HL-60/S4 (cell line): ENCODE data around the gene ITPK1.

Experiments
- in situ Hi-C: fragments of 300-500 bp; cut with MboI; formaldehyde crosslinking; loops from 2 replicates; pipeline ENCODE4 v1.14.3; 2022; ENCODE audit warnings: low sequenced_read_pairs

ITPK1 gene

DNA sequence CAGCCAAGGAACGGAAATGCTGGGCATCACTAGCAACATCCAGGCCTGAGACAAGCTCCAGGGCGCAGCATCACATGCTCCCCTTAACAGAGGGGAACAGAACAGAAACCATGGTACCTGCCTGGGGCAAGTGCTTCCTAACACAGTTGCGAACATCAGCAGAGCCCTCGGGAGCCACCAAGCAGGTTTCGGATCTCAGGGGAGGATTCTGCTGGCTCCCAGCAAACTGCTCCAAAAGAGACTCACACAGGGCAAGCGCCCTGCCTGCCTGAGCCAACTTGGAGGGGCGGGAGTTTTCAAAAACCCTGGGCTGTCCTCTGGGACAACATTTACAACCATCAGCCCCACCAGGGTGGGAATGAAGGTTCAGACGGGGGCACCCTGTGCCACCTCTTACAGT lies 173.1 kb downstream of the ITPK1 start:
- in situ Hi-C loops: no loop called here

DNA sequence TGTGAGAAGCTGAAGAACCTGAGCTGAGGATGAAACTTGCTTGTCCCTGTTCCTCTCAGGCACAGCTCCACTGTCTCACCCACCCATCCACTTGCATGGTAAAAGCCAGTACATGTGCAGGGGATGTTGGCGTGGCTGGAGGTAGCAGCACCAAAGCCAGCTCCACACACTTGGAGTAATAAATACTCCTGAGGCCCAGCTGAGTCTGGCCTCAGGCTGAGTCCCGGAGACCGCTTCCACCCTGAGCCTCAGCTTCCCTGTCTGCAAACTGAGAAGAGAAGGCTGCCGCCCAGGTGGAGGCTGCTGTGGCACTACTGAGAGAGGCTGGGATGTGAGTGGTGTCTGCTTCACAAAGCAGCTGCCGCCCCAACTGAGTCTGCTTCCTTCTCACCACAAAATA lies 173.6 kb downstream of the ITPK1 start:
- in situ Hi-C loops: no loop called here

DNA sequence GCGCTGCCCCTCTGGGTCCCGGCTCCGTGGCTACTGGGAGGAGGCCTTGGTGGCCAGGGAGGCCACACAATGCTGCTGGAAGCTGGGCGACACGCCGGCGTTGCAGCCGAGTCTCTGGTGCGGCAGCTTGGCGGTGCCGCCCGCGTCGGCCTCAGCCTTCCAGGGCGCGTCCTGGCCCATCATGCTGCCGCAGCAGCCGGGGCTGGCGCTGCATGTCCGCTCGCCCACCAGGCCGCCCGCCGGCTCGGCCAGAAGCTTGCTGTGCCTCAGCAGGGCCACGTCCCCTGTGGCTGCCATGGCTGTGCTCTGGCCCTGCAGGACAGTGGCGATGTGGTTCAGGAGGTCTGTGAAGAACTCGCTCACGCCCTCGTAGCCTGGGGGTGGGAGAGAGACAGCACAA lies 174.2 kb downstream of the ITPK1 start:
- in situ Hi-C loops: no loop called here

DNA sequence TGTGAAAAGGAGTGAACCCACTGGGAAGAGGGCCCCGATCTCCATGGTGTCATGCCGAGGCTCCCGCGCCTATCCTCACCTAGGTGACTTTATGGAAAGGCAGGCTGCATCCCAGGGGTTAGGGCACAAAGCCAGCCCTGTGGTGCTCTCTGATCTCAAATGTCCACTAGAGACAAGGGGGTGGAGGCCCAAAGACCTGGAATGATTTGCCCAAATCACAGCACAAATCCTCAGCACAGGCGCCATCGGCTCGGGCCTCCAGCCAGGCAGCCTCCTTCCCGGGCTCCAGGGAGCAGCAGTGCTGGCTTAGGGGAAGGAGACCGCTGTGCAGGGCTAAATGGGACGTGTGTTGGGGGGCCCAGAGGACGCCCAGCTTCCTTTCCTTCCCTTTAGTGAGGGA lies 175.2 kb downstream of the ITPK1 start:
- in situ Hi-C loops: no loop called here

DNA sequence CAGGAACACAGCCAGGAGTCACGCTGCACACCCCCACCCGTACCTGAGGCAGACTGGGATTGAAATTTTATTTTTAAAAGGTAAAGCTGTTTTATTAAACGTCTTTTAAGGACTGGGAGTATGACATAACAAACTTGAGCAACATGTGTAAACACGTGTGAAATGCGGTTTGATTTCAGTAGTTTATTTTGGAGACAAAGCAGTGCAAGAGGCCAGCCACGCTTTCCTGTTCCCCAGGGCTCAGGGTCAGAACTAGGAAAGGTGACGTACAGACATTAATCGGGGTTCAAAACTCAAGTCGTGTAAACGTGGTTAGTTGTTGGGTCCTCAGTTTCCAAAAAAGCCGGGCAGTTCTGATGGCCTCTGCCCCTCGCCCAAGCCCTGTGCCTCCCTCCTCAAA lies 176.0 kb downstream of the ITPK1 start:
- in situ Hi-C loops: no loop called here

DNA sequence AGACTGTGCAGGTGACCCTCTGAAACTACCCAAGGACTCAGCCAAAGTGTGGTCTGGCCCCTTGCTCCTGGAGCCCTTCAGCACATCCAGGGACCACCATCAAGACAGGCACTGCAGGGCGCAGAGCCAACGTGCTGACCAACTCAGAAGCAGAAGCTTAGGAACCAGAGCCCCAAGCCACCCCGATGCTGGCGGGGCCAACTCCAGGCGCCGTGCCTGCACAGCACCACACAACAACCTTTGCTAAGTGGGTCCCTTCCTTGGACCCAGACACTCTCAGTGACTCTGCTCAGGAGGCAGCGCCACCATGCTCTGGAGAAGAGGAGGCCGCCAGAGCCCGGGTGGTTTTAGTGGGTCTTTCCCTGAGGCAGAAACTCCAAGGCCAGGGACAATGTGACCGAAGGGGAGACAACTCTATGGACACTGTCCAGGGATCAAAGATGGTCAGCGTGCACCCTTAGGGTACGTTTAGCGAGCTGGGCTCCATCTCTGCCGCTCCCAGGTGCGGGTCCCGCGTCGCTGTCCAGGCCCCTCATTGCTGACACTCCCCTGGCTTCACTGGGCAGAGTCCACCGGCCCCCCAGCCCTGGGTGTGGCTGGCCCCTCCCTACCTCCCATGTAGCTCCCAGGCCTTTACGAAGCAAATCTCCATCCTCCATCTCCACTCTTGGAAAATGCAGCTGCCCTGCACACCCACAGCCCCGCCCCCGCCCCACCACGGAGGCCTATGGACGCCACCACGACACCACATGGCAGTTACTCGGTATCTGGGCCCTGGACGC lies 176.6 kb downstream of the ITPK1 start:
- in situ Hi-C loops: no loop called here

DNA sequence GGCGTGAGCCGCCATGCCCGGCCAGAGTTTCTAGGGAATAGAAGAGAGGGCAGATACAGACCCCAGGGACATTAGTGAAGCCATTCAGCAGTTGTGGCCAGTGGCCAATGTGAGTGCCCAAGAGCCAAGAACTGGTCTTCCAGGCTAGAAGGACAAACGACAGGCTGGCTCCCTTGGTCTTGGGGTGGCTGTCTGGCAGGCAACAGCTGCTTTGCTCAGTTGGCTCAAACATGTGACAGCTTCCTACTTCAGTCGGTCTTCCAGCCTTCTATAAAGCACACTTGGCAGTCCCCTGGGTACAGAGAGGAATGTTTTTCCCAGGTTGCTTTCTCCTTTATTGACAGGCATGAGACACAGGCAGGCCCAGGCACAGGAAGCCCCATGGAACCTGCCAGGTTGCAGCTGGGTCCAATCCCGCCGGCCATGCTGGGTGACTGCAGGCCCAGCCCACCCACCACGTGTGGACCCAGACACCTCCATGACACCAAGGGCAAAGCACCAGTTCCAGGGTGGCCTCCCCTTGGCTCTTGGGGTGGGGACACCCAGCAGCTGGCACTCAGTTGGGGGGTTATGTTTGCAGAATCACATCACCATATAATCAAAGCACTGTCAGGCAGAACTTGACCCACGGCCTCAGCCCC lies 177.4 kb downstream of the ITPK1 start:
- in situ Hi-C loops: no loop called here

DNA sequence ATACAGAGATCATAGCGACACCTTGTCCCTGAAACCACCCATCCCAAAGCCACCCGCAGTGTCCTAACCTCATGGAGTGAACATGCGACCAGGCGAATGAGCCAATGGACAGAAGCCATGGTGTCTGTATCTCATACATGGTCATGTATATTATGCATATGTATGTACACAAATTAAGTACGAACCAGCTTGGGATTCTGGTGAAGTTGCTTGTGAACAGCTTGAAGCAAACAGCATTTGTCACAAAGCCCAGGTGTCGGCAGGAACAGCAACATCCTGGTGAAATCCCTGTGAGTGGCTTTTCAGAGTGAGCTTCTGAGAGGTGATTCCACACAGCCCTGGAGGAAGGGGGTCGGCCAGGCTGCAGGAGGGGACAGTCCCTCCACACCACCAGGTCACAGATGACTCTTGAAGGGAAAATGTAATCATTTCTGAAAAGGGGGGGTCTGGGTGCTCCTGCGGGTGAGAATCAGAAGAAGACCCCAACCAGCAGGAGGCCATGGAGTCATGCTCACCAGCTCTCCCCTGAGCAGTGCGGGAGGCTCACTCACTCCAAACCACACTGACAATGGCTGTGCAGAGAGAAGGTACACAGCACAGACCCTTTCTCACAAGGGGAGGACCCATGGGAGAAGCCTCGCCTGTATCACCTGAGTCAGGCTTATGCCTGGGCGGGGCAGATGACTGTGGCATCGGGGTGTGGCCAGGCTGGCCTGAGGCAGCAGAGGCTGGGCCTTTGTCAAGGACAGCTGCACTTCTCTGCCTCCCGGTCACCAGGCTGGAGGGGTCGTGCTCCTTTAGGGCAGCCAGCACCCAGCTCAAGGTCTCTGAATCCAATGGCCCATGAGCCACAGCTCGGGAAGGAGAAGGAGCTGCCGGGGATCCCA lies 178.4 kb downstream of the ITPK1 start:
- in situ Hi-C loops: no loop called here

DNA sequence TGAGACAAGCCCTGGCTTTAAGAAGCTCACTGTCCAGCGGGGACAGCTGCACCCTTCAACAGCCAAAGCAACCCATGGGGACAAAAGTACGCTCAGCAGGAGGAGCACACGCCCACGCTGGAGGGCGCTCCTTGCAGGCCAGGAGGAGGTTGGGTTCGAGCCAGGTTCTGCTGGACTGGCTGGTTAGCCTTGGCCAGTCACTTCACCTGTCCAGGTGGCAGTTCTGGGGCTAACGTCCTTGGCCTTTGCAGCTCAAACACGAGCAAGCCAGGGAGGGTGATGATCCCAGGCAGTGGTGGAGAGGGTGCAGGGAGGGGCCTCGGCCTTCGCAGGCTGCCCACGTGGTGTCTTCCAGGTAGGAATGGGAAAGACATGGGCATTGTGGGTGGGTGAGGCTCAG lies 179.6 kb downstream of the ITPK1 start:
- in situ Hi-C loops: no loop called here

DNA sequence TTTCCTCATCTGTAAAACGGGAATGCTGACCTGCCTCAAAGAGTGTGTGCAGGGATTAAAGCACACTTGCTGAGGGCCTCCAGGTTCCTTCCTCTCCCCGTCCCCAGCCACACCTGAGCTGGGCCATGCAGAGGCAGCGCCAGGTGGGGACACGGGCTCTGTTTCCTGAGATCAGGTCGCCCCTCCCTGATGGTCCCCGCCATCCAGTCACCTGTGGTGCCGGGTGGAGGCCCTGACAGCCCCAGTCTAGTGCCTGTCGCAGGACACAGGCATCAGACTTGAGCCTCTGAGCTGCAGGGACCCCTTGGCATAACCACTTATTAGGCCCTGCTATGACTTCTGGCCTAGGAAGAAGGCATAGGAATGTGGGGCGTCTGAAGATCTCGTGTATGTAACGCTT lies 180.3 kb downstream of the ITPK1 start:
- in situ Hi-C loops: no loop called here

DNA sequence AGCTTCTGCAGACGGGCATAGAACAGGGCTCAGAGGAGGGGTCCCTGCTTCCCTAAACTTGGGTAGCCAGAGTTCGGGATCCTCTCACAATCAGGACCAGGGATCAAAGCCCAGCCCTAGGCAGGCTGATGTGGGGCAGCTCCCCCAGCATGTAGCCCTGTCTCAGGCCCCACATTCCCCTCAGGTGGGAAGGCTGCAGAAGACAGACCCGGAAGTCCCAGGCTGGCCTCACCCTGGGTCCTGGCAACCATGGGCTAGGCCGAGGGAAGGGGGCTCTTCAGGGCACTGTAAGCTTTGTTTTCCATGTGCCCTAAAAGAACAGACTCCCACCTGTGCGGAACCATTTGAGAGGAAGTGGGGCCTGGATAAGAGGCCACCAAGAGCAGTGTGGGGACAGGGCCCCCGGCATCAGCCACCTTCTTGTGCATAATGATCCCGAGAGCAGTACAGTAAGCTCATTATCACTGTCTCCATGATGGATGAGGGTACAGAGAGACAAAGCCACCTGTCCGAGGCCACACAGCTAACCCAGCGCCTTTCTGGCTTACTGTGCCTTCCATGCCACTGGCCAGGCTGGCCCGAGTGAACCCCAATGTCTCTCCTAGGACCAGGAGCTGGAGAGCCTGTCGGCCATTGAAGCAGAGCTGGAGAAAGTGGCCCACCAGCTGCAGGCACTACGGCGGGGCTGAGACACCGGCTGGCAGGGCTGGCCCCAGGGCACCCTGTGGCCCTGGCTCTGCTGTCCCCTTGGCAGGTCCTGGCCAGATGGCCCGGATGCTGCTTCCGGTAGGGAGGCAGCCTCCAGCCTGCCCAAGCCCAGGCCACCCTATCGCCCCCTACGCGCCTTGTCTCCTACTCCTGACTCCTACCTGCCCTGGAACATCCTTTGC lies 181.3 kb downstream of the ITPK1 start:
- in situ Hi-C loops: no loop called here

DNA sequence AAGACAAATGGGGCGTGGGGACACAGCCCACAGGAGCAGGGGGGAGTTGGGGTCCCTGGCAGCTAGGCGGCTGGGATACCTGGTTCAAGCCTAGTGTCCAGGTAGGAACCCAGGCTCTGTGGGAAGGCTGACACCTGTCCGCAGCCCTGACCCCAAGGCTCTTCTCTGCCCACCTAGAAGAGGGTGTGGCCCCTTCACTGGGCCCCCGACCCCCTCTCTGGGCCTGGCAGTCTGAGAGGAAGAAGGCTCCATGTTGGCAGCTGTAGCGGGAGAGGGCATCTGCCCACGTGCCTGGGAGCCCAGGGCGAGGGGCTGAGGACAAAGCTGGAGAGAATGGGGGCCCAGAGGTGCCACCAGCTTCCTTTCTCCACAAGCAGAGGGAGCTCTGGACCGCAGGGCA lies 182.2 kb downstream of the ITPK1 start:
- in situ Hi-C loops: no loop called here

DNA sequence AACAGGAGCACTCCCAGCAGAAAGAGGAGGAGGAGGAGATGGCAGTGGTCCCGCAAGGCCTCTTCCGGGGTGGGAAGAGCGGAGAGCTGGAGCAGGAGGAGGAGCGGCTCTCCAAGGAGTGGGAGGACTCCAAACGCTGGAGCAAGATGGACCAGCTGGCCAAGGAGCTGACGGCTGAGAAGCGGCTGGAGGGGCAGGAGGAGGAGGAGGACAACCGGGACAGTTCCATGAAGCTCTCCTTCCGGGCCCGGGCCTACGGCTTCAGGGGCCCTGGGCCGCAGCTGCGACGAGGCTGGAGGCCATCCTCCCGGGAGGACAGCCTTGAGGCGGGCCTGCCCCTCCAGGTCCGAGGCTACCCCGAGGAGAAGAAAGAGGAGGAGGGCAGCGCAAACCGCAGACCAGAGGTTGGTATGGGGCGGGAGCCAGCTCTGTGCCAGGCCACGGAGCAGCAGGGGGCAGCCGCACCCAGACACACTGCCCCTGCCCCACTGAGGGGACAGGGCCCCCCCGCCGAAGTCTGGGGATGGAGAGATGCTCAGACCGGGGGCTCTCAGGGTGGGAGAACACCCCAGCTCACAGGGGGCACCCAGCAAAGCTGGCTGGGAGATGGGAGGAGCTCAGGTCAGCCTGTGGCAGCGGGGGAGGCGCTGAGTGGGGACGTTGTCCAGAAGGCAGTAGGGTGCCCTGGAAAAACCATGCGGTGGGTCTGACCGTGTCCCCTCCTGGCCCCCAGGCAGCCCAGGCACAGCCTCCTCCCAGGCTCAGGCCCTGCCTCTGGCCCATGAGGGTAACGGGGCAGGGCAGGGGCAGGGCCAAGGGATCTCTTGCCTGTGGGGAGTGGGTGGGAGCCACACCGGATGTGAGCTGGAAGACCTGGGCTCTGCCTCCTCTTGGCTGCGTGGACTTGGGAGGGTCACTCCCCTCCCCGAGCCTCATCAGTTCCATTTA lies 183.0 kb downstream of the ITPK1 start:
- in situ Hi-C loops: no loop called here

DNA sequence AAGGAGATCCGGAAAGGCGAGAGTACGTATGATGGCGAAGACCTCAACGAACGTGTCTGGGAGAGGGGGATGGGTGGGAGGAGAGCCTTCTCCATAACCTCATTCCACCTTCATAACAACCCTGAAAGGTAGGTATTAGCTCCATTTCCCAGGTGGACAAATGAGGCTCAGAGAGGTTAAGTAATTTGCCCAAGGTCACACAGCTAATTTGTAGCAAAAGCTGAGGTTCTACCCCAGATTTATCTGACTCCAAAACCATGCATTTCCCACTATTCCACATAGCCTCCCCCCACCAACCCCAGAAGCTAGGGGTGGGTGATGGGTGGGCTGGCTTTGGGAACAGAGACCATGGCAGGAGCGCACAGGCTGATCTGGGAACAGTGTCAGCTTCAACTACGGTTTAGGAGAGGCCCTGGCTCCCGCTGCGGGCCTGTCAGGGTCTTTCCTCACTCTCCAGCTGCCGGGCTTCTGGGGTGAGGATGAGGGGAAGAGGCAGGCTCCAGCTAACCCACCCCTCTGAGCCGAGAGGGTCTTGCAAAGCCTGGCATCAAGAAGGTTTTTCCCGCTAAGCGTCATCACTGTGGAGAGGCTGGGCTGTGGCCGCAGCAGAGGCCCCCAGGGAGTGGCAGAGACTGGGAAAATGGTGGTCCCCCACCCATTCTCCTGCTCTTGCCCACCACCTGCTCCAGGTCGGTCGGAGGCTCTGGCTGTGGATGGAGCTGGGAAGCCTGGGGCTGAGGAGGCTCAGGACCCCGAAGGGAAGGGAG lies 183.9 kb downstream of the ITPK1 start:
- in situ Hi-C loops: no loop called here

DNA sequence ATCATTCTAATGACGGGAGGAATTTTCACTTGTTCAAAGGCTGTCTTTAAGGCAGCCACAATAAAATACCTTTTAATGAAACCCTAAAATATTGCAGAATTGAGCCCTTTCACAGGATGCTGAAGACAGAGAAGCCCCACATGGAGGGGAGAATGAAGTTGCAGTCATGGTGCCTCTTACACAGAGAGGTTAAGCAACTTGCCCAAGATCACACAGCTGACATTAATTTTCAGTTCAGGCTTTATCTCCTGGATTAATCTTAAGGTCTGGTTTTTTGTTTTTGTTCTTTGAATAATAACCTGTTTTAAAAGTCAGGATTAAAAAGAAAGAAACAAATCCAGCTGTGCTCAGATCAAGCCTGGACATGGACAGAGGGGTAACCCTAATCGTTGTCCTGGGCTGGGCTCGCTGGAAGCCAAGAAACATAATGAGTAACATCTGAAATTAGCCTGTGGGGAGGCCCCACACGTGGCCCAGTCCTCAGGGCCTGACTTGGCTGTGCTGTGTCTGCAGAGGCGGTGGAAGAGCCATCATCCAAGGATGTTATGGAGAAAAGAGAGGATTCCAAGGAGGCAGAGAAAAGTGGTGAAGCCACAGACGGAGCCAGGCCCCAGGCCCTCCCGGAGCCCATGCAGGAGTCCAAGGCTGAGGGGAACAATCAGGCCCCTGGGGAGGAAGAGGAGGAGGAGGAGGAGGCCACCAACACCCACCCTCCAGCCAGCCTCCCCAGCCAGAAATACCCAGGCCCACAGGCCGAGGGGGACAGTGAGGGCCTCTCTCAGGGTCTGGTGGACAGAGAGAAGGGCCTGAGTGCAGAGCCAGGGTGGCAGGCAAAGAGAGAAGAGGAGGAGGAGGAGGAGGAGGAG lies 184.8 kb downstream of the ITPK1 start:
- in situ Hi-C loops: no loop called here

DNA sequence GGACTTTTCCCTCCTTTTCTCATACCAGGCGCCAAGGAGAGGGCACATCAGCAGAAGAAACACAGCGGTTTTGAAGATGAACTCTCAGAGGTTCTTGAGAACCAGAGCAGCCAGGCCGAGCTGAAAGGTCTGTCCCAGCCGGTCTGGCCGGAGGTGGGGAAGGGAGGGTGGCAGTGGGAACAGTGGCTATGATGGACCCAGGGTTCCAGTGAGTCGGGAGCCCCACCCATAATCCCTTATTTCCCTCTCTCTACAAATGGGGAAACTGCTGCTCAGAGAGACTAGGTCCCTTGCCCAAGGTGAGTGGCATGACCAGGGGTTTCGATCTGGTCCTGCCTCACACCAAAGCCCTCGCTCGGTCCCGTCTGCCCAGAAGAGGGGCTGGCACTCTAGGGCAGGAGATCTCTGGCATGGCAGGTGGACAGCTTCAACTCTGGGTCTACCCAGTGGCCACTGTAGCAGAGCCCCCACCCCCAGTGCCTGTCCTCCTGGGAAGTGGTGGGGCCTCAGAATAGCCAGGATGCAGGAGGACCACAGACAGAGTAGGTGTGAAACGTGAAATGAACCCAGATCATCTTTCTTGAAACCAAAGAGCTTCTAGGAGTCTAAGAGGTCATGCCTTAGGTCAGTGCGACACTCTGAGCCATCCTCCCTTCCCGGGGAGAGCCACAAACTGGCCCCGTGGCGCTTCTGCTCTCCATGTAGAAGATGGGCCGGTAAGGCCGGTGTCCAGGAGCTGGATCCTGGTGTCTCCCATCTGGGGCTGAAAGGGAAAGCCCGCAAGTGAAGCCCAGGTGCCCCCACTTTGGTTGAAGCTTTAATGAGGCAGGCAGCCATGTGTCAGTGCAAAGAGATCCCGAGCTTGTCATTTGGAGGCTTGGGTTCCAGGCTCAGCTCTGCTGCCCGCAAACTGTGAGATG lies 185.8 kb downstream of the ITPK1 start:
- in situ Hi-C loops: no loop called here
